Testis (tissue), 2 donors: ENCODE data around the gene ZNRF4.

Experiments used
- POLR2A ChIP-seq: fragments of 450-650 bp; IDR thresholded peaks from one replicate; pipeline ENCODE4 v1.6.1; 2017; ENCODE audit warnings: antibody characterized with exemption, mild to moderate bottlenecking, moderate library complexity
- TF ChIP-seq, protein P1 (sequence below), 3 experiments: fragments of 450-650 bp in 2 of 3; fragments of 200-600 bp in 1 of 3; sonication (generic) in 1 of 3; IDR thresholded peaks; one replicate each; pipeline ENCODE4 v1.5.1; 2016 to 2019; ENCODE audit warnings: antibody characterized with exemption in 3 of 3, mild to moderate bottlenecking in 2 of 3, moderate library complexity in 1 of 3

DNA sequence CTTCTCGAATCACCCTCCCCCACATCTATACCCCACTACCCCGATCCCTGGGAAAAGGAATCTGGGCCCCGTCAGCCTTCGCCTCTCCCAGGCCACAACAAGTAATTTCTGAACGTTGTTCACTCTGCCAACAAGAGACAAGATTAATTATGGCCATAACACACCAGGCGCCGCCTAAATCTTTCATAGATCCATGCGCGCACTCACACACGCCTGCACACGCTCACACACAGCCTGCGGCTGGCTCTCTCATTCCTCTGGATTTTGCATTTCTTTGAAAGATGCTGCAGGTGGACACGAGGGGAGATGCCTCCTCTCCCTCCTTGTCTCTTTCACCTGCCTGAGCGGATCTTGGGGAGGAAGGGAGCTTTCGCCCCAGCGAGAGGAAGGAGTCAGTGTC, 17.1 kb downstream of the ZNRF4 start:
- TF ChIP-seq, protein P1, sequence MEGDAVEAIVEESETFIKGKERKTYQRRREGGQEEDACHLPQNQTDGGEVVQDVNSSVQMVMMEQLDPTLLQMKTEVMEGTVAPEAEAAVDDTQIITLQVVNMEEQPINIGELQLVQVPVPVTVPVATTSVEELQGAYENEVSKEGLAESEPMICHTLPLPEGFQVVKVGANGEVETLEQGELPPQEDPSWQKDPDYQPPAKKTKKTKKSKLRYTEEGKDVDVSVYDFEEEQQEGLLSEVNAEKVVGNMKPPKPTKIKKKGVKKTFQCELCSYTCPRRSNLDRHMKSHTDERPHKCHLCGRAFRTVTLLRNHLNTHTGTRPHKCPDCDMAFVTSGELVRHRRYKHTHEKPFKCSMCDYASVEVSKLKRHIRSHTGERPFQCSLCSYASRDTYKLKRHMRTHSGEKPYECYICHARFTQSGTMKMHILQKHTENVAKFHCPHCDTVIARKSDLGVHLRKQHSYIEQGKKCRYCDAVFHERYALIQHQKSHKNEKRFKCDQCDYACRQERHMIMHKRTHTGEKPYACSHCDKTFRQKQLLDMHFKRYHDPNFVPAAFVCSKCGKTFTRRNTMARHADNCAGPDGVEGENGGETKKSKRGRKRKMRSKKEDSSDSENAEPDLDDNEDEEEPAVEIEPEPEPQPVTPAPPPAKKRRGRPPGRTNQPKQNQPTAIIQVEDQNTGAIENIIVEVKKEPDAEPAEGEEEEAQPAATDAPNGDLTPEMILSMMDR (IDR thresholded peaks at IDR 0.05): no peak
- no peak for TF ChIP-seq POLR2A
